Ovary (tissue), 3 donors: ENCODE measurements around the gene DIS3L2.

Experiments used
- CTCF ChIP-seq, 3 donors: fragments of 450-650 bp in 2 of 3; fragments of 200-600 bp in 1 of 3; IDR thresholded peaks; one replicate each; pipeline versions ENCODE4 v1.5.1 to v1.8.0; 2016 to 2022; ENCODE audit warnings: antibody characterized with exemption in 3 of 3, mild to moderate bottlenecking in 1 of 3
- POLR2A ChIP-seq: fragments of 450-650 bp; IDR thresholded peaks from one replicate; pipeline ENCODE4 v1.6.1; 2017; ENCODE audit warnings: antibody characterized with exemption, mild to moderate bottlenecking, moderate library complexity
- donor health status: DM: no; HTN: no; CAD: no.

- TF ChIP-seq CTCF (IDR thresholded peaks at IDR 0.05): no peak
- TF ChIP-seq POLR2A: no peak
These were observed 135.7 kb downstream of the DIS3L2 start for GRCh38 chr2:232097260-232097659.
